ENCODE measurements around the gene FAM32A.

Gene FAM32A

GRCh38 chr19:16226878-16227836 lies 41.9 kb downstream of the FAM32A start:
- no peak for DNase-seq

GRCh38 chr19:16227837-16228636 lies 42.8 kb downstream of the FAM32A start:
- DNase-seq = no peak

- DNase-seq = no peak
Observed at GRCh38 chr19:16228637-16229321, 43.6 kb downstream of the FAM32A start.

- DNase-seq = no peak
Observed at GRCh38 chr19:16229322-16229641, 44.1 kb downstream of the FAM32A start.

GRCh38 chr19:16232127-16232526 lies 46.9 kb downstream of the FAM32A start:
- DNase-seq = no peak

GRCh38 chr19:16232568-16232967 lies 47.4 kb downstream of the FAM32A start:
- DNase-seq = no peak

- no peak for DNase-seq
Observed at GRCh38 chr19:16233081-16233776, 48.0 kb downstream of the FAM32A start.

GRCh38 chr19:16233836-16234551 lies 48.8 kb downstream of the FAM32A start:
- no peak for DNase-seq

GRCh38 chr19:16234552-16235445 lies 49.6 kb downstream of the FAM32A start:
- no peak for DNase-seq

- no peak for DNase-seq
Observed at GRCh38 chr19:16235811-16236652, 50.8 kb downstream of the FAM32A start.

Measured in activated CD8-positive, alpha-beta memory T cell treated with anti-CD3 and anti-CD28 coated beads, Interleukin-2, amount 50 U/mL, for 48 hours (primary cell).